Measurements from ENCODE around the gene ZNRF3.

GRCh38 chr22:28986366-28986765 is 103.0 kb downstream of the ZNRF3 start:
- TF ChIP-seq, protein P1, sequence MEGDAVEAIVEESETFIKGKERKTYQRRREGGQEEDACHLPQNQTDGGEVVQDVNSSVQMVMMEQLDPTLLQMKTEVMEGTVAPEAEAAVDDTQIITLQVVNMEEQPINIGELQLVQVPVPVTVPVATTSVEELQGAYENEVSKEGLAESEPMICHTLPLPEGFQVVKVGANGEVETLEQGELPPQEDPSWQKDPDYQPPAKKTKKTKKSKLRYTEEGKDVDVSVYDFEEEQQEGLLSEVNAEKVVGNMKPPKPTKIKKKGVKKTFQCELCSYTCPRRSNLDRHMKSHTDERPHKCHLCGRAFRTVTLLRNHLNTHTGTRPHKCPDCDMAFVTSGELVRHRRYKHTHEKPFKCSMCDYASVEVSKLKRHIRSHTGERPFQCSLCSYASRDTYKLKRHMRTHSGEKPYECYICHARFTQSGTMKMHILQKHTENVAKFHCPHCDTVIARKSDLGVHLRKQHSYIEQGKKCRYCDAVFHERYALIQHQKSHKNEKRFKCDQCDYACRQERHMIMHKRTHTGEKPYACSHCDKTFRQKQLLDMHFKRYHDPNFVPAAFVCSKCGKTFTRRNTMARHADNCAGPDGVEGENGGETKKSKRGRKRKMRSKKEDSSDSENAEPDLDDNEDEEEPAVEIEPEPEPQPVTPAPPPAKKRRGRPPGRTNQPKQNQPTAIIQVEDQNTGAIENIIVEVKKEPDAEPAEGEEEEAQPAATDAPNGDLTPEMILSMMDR (IDR thresholded peaks at IDR 0.05; ENCODE audit: borderline replicate concordance, extremely low read depth, low read length, poor library complexity, severe bottlenecking) = no peak
- no peak for TF ChIP-seq EZH2 (IDR thresholded peaks at IDR 0.05; ENCODE audit: borderline replicate concordance, low read depth, low read length, severe bottlenecking)
